ENCODE results near the gene FRMD8.
"Not testable (repeated sequence)": the region's sequence is repeated elsewhere in the genome, so short reads cannot be mapped to it uniquely, and the experiment has no call there.

The FRMD8 gene

DNA sequence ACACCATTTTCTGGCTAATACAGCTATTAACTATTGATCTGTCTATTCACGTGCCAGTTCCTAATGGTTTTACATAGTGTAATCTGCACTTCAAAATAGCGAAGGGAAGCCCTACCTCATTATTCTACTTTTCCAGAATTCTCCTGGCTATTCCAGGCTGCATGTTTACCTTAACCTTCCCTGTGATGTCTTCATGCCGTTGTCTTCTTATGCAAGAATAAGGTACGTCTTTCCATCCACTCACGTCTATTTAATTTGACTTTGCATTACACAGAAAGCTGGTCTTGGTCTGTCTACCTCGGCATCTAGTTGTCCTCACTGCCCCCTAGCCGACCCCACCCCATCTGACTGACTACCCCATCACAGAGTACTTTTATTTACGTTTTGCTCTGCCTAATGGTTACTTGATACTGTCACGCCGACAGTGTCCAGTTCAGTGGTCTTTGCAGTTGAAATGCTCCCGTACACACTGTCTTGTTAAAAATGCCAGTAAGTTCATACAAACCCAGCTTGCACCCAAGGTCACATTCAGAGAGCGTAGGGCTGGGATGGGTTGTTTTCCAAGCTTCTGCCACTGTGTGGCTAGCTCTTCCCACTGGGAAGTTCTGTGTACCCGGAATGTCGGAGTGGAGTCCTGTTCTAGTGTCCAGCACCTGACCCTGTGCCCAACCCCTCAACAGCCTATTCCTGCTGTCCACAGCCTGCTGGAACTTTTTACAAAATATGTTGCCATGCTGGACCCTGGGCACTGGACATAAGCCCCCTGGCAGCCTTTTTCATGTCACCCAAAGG lies 51.2 kb downstream of the FRMD8 start:
- no peak for DNase-seq

DNA sequence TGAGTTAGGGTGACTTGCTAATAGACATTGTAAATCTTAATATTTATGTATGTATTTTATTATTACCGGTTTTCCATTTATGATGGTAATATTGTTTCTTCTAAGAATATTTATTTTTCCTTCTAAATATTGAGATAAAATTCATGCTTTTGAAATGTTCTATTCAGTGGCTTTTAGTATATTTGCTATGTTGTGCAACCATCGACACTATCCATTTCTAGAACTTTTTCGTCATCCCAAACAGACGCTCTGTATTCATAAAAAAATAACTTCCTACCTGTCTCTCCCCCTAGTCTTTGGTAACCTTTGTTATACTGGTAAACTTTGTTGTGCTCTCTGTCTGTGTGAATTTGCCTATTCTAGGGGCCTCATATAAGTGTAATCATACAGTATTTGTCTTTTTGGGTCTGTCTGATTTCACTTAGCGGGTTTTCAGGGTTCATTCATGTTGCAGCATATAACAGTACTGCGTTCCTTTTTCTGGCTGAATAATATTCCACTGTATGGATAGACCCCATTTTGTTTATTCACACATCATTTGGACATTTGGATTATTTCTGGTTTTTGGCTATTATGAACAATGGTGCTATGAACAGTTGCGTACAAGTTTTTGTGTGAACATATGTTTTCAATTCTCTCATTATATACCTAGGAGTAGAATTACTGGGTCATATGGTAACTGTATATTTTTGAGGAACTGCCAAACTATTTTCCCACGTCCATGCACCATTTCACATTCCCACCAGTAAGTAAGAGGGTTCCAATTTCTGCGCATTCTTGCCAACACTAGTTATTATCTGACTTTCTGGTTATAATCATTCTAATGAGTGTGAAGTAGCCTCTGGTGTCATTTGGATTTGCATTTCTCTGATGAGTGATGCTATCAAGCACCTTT lies 52.1 kb downstream of the FRMD8 start:
- DNase-seq, result no peak

DNA sequence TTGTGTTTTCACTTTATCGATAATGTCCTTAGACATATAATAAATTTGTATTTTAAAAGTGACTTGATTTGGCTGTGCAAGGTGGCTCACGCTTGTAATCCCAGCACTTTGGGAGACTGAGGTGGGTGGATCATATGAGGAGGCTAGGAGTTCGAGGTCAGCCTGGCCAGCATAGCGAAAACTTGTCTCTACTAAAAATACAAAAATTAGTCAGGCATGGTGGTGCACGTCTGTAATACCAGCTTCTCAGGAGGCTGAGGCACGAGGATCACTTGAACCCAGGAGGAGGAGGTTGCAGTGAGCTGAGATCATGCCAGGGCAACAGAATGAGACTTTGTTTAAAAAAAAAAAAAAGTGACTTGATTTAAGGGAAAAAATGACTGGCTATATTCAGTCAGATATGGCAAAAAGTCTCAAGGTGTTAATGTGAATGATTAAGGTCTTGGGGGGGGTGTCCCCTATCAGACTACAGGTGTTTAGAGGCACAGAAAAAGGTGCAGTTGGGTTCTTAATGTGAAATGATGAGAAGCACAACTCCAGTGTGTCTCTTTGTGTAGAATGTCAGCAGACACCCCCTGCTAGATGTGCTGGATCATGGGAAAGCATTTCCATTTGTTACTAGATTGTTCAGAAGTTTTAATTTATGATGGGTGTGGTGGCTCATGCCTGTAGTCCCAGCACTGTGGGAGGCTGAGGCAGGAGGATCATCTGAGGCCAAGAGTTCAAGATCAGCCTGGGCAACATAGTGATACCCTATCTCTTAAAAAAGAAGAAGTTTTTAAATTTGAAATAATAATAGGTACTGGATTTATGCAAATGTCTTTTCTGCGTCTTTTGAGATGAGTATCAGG lies 53.1 kb downstream of the FRMD8 start:
- no peak for DNase-seq

DNA sequence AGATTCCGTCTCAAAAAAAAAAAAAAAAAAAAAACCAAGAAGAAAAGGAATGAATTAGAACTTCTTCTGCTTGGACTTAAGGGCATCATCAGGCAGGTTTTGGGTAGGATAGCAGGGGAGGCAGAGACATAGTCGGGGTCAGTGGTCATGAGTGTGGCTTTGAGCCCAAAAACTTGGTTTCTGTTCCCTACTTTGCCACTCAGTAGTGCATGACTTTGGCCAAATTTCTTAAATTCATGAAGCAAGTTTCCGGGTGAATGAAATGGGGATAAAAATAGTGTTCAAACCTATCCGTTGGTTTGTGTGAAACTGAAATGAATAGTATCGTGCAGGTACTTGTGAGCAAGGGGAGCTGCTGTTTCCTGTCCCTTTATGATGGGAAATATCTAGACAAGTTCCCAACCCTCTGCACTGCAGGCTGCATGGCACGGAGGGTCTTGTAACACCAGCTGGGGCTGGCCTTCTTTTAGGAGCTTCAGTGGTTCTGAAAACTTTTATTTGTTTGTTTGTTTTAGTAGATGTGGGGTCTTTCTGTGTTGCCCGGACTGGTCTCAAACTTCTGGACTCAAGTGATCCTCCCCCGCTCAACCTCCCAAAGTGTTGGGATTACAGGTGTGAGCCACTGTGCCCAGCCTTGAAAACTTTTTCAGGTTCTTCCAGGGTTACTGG lies 54.5 kb downstream of the FRMD8 start:
- DNase-seq, result no peak

DNA sequence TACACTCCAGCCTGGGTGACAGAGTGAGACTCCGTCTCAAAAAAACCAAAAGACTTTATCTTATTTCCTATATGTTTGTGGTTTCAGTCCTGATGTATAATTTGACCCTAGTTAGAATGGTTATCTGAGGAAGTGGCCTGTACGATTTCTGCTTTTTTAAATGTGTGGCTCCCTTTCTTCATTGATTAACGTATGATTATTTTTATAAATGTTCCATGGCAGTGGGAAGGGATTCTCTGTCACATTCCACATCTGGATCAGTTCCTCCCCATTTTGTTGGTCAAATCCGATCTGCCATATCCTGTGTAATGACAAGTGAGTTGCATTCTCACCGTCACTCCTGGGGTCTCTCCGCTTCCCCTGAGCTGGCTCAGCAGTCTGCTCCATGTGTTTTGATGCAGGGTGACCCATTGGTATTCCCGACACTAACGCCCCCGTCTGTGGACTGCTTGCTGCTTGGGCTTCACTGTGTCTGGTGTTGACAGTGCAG lies 56.5 kb downstream of the FRMD8 start:
- DNase-seq, result no peak

DNA sequence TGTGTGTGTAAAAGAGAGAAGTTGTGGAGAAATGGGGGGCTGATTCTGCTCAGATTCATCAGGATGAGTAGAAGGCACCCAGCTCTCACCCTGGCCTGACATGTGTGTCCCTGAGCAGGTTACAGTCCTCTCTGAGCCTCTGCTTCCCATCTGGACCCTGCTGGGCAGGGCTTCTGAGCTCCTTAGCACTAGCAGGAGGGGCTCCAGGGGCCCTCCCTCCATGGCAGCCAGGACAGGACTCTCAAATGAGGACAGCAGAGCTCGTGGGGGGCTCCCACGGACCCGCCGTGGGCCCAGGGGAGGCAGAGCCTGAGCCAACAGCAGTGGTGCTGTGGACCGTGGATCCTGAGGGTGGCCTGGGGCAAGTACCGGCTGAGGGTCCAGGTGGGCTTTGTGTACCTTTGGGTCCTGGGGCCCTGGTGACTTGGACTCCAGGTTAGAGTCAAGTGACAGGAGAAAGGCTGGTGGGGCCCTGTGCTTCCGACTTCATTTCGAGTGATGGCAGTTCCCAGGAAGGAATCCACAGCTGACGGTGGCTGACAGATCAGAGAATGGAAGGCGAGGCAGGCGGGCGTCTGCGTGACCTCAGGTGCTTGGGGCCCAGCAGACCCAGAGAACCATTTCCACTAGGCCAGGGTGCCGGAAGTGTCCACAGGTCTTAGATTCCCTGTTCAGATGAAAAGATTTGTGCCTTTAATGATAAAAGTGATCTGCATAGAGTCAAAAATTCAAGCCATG lies 58.0 kb downstream of the FRMD8 start:
- DNase-seq, result no peak

DNA sequence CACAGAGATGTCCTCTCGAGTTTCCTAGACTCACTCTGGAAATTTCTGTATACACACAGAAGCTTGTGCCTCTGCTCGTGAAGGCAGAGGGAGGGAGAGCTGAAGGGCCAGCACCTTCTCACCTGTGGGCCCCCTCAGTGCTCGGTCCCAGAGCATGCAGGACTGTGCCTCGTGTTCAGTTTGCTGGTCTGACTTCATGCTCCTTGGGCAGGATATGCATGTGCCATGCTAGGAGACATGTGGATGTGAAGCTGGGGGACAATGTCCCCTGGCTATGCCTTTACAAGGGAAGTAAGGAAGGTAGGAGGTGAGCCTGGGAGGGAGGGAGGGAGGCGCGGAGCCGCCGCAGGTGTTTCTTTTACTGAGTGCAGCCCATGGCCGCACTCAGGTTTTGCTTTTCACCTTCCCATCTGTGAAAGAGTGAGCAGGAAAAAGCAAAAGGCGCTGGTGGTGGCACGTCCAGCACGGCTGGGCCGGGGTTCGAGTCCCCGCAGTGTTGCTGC lies 58.7 kb downstream of the FRMD8 start:
- no peak for DNase-seq

DNA sequence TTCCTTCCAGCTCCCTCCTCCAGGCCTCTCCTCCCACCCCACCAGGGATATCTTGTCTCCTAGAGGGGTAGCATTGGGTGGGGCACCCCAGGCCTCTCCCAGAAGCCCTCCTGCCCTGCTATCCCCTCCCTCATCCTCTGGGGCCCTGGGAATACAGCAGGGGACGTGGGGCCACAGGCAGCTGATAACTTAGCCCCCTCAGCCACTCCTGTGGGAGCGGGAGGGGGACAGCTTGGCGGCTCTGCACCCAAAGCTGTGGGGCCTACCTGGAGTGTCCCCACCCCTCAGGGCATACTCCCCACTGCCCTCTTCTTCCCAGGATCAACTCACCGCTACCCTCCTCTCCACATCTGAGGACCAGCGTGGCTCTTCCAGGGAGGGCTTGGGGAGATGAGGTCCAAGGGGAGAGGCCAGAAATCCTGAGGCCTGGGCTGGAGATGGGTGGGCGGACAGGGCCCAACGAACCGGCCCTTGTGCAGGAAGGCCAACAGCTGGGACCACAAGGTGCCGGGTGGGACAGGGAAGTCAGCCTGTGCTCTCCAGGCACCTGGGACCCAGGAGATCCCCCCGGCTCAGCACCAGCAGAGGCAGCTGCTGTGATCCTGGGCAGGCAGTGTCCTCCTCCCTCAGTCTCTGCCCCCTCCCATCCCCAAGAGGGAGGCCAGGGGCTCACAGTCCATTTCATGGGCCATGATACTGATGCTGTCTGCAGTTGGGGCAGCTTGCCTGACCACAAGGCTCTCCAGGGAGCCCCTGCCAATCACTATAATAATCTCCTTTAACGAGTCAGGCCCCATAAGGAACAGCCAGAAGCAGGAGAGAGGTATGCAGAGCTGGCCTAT lies 59.4 kb downstream of the FRMD8 start:
- no peak for DNase-seq

DNA sequence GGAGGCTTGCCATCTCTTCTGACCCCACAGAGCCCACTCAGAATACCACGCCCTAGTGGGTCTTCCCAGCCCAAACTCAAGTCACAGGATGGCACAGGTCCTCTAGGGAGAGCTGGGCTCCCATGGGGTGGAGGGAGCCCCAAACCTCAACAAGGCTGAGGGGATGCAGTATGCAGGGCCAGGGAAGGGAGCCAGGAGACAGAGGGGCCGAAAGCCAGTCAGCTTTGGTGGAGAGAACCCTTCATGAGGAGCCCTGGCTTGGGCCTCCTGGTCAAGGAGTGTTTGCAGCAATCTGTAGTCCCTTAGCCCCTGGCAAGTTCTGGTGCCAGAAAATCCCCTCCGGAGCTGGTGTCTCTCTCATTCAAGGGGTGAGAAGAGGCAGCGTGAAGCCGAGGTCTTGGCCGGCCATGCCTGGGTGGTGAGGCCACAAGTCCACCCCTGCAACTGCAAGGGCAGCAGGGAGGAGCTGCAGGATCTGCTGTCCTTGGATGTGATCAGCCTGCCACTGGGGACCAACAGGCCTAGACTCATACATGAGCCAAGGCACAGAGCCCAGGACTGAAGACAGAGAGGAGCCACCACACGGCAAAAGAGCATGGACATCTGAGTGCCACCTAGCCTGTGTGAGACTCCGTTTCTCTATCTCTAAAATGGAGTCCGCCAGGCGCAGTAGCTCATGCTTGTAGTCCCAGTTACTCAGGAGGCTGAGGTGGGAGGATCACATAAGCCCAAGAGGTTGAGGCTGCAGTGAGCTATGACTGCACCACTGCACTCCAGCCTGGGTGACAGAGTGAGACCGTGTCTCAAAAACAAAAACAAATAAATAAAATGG lies 60.2 kb downstream of the FRMD8 start:
- no peak for DNase-seq

DNA sequence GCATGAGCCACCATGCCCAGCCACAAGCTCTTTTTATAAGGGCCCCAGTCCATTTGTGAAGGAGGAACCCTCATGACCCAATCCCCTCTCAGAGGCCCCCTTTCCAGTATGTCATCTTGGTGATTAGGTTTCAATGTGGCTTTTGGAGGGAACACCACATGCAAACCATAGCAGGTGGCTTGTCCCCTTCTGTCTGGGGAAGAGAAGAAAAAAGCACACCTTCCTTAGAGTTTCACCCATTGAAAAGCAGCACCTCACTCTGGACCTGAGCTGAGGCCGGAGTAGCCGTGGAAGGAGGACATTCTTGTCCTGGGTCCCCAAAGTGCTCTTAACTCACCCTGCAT lies 61.6 kb downstream of the FRMD8 start:
- DNase-seq, result no peak

DNA sequence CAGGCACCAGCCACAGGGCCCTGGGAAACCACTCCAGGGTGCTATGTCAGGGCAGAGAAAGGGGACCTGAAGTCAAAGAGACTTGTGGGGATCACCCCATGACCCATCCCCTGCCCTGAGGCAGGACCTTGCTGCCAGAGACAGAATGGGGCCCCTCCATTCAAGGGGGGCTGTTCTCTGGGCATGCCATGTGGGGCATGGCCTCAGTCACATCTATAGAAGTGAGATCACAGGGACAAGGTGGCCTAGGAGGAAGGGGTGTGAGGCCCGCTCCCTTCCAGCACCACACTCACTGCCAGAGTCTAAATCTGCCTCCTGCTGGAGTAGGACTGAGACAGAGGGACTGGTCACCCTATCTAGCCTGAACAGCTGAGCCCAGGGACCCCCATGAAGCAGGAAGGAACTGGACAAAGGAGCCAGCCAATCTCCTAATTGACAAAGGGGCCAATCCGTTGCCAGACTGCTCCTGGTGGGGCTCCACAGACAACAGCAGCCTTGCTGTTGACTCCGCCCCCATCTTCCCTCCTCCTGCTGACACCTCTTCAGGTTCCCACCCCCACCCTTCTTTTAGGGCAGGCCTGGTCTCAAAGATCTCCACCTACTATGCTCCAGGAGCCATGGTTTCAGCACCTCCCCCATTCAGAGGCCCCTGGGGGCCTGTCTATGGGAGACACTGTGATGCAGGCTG lies 62.1 kb downstream of the FRMD8 start:
- no peak for DNase-seq

DNA sequence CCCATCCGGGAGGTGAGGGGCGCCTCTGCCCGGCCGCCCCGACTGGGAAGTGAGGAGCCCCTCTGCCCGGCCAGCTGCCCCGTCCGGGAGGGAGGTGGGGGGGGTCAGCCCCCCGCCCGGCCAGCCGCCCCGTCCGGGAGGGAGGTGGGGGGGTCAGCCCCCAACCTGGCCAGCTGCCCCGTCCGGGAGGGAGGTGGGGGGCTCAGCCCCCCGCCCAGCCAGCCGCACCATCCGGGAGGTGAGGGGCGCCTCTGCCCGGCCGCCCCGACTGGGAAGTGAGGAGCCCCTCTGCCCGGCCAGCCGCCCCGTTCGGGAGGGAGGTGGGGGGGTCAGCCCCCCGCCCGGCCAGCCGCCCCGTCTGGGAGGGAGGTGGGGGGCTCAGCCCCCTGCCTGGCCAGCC lies 64.9 kb downstream of the FRMD8 start:
- not testable (repeated sequence) for DNase-seq

DNA sequence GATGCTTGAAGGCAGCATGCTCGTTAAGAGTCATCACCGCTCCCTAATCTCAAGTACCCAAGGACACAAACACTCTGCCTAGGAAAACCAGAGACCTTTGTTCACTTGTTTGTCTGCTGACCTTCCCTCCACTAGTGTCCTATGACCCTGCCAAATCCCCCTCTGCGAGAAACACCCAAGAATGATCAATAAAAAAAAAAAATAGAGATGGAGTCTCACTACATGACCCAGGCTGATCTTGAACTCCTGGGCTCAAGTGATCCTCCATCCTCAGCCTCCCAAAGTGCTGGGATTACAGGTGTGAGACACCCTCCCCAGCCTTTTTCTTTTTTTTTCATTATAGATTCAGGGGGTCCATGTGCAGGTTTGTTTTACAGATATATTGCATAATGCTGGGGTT lies 65.8 kb downstream of the FRMD8 start:
- DNase-seq, result not testable (repeated sequence)

DNA sequence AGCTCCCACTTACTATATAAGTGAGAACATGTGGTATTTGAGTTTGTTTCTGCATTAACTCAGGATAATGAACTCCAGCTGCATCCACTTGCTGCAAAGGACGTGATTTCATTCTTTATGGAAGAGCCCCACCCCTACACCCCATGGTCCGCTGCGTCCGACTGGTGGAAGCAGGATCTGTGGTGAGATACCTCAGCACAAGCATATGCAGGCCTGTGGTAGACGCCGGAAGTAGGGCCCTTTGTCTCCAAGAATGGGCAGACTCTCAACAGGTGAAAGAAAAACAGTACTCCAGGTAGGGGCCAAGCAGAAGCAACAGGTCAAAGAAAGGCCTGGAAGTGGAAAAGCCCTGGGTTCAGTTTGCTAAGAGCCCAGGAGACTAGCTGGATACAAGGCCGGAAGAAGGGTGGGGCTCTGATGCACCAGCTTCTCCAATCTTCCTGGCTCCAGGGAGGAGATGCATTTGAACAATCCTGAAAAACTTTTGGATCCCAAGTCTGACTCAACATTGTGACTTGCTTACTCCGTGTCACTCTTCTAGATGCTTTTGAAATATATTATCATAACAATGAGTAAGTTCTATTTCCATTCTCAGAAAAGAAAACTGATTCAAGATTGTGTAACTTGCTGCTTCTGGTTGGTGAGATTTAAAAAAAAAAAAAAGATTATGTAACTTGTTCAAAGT lies 66.5 kb downstream of the FRMD8 start:
- DNase-seq, result no peak

DNA sequence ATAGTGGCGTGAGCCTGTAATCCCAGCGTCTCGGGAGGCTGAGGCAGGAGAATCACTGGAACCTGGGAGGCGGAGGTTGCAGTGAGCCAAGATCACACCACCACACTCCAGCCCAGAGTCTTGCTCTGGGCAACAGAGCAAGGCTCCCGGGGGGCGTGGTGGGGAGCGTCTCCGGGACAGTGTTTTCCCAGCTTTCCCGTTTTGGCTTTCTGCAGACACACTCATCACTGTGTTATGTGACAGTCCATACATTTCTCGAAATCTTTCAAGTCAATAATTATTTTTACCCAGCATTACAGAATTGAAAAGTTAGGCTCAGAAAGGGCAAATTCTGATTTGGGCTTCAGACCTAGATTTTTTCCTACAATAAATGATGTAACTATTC lies 67.9 kb downstream of the FRMD8 start:
- DNase-seq, result no peak

DNA sequence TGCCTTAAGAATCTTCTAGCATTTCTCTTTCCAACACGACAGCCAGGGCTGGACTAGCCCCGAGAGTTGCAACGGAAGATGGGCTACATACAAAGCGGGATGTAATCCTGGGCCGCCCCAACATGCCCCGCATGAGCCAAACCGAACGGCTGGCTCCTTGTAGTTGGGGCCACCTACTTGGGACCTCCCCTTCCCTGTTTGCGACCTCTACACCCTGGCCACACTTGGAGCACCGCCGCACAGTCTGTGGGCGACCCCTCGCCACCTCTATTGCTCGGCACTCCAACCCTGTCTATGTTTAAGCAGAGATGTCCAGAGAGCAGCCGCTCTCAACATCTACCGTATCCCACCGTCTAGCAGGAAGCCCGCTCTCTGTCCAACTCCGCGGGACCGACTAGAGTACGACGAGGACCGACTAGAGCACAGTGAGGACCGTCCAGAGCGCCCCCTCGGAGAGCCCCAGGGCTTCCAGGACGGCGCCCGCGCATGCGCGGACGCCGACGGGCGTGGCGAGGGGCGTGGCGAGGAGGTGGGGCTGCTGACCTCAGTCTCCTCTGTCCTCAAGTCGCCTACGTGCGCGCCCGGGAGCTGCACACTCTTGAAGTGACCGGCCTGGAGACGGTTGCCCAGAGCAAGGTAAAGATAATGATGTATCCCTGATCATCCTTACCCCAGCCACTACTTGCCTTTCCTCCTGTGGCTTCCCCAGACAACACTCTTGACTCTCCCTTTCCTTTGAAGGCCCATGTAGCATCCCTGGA lies 68.4 kb downstream of the FRMD8 start:
- DNase-seq, result peak; percentile 69

DNA sequence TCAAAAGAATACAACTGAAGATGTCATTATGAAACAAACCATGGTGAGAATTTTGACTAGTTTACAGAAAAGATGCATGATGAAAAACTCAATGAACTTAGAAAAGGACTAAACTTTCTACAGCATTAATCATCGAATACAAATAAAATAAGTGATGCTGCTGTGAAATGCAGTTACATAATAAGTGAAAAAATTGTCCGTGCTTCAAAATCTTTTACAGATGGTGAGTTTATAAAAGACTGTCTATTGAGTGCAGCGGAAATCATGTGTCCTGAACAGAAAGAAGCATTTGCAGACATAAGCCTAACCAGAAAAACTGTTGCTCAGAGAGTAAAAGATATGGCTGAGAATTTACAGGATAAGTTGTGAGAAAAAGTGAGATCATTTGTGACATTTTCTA lies 70.0 kb downstream of the FRMD8 start:
- DNase-seq, result no peak

DNA sequence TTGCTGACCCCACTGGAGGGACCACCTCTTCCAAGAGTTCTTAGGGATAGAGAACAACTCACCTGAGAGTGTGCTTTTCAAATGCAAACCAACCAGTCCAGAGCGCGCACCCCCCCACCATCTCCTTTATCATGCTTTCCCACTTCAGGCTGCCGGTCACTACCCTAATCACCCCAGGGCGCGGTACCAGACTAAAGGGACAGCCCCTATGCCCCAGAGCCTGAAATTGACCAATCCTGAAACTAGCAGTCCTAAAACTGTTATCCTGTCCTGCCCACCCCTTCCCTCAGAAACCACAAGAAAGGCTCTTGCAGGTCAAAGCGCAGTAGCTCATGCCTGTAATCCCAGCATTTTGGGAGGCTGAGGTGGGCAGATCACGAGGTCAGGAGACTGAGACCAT lies 73.1 kb downstream of the FRMD8 start:
- DNase-seq, result no peak

Measured in T-helper 9 cell (primary cell).